ENCODE measurements around the gene PNLIPRP2. TPM values are rescaled to one million over a fixed set of nuclear protein-coding genes. Genes with fewer than 3 reads are reported as not detected.

PNLIPRP2 gene
- total RNA-seq, 1 experiment from 2014 or later, result not detected

DNA sequence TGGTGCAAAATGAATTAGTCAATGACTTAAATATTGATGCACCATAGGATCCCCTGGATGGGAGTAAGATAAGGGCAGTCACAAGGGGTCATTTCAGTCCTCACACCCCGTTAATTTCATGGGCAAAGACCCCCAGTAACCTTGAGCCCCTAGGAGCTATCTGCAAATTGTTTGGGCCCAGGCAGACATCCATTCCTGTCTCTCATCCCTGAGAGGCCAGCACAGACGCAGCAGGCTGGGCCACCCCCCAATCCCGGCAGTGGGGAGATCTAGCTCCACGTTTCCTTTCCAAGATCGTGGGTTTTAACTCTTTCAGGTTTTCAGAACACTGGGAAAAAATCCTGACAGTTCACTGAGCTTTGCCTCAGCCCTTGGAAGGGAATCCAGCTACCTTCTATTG, 40.1 kb downstream of the PNLIPRP2 start:
- H3K4me3 Mint-ChIP-seq (ENCODE audit: unreplicated experiment), result no peak overlapping the region
- no peak overlapping the region for H3K27ac Mint-ChIP-seq (ENCODE audit: low read depth, unreplicated experiment)
- CTCF ChIA-PET, result interaction anchor here (0.6 to 1.2 kb wide), 4 partner anchors 17 to 1706 kb away, joined by 3 to 11 read pairs (median 4); no protein-coding TSS in a partner anchor
- H3K4me1 Mint-ChIP-seq (ENCODE audit: insufficient read depth, unreplicated experiment), result no peaks in the 10 kb centered on the region
- intact Hi-C loops (cut with micrococcal nuclease), result no loop called here
- H3K36me3 Mint-ChIP-seq (ENCODE audit: insufficient read depth, unreplicated experiment), result no peaks in the 10 kb centered on the region
- H3K9me3 Mint-ChIP-seq (ENCODE audit: unreplicated experiment), result no peaks in the 10 kb centered on the region
- TF ChIP-seq, protein P1, sequence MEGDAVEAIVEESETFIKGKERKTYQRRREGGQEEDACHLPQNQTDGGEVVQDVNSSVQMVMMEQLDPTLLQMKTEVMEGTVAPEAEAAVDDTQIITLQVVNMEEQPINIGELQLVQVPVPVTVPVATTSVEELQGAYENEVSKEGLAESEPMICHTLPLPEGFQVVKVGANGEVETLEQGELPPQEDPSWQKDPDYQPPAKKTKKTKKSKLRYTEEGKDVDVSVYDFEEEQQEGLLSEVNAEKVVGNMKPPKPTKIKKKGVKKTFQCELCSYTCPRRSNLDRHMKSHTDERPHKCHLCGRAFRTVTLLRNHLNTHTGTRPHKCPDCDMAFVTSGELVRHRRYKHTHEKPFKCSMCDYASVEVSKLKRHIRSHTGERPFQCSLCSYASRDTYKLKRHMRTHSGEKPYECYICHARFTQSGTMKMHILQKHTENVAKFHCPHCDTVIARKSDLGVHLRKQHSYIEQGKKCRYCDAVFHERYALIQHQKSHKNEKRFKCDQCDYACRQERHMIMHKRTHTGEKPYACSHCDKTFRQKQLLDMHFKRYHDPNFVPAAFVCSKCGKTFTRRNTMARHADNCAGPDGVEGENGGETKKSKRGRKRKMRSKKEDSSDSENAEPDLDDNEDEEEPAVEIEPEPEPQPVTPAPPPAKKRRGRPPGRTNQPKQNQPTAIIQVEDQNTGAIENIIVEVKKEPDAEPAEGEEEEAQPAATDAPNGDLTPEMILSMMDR (IDR thresholded peaks at IDR 0.05; ENCODE audit: unreplicated experiment), result no peak
- POLR2A ChIA-PET, result interaction anchor here (0.7 kb wide), 1 partner anchor 26 kb away, joined by 3 read pairs; no protein-coding TSS in a partner anchor
- BruUV-seq (replicated peaks), result no TSS peak
- no peak for DNase-seq (ENCODE audit: unreplicated experiment)
- H3K27me3 Mint-ChIP-seq (ENCODE audit: insufficient read depth, unreplicated experiment), result no peaks in the 10 kb centered on the region

DNA sequence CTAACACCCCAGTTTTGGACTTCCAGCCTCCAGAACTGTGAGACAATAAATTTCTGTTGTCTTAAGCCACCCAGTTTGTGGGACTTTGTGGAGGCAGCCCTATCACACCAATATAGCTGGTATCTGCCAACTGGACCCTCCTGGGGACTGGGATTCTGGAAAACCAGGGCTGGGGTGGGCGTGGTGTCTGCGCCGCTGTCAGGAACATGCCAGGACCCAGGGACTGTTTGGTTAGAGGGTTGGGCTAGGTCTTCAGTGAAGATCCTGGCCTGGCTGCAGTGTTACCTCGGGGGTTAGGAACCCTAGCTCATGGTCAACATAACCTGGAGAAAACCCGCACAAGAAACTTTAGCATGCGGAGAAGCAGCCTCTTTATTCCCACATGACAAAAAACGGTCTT, 42.6 kb downstream of the PNLIPRP2 start:
- H3K4me3 Mint-ChIP-seq (ENCODE audit: unreplicated experiment), result no peak overlapping the region
- no peaks in the 10 kb centered on the region for H3K4me1 Mint-ChIP-seq (ENCODE audit: insufficient read depth, unreplicated experiment)
- no TSS peak for BruUV-seq (replicated peaks)
- ChIA-PET CTCF (interaction anchor here (1.0 to 2.3 kb wide), 2 partner anchors 19 to 125 kb away, joined by 4 to 12 read pairs; no protein-coding TSS in a partner anchor), POLR2A (no interaction called here)
- intact Hi-C loops (cut with micrococcal nuclease), result no loop called here
- no peak for DNase-seq (ENCODE audit: unreplicated experiment)
- H3K27ac Mint-ChIP-seq (ENCODE audit: low read depth, unreplicated experiment), result no peak overlapping the region
- TF ChIP-seq, protein P1 (IDR thresholded peaks at IDR 0.05; ENCODE audit: unreplicated experiment), result no peak
- no peaks in the 10 kb centered on the region for H3K9me3 Mint-ChIP-seq (ENCODE audit: unreplicated experiment)
- no peaks in the 10 kb centered on the region for H3K36me3 Mint-ChIP-seq (ENCODE audit: insufficient read depth, unreplicated experiment)
- no peaks in the 10 kb centered on the region for H3K27me3 Mint-ChIP-seq (ENCODE audit: insufficient read depth, unreplicated experiment)

DNA sequence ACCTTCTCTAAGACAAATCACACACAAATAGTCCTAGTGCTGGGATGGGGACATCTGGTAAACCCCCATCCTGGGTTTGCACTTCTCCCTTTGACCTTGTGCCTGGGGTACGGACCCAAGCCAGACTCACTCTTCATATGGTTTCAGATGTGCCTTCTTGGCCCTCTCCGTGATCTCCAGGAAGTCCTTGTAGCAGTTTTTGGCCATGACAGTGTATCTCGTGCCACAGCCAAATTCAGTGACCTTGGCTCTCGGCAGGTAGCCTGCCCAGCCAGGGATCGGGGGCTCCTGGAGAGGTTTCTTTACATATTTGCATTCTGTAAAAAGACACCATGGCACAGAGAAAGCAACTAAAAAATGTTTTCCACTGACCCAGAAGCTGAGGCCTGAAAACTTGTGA, 43.9 kb downstream of the PNLIPRP2 start:
- Mint-ChIP-seq H3K4me1 (ENCODE audit: insufficient read depth, unreplicated experiment) (no peaks in the 10 kb centered on the region), H3K9me3 (ENCODE audit: unreplicated experiment) (no peaks in the 10 kb centered on the region), H3K27me3 (ENCODE audit: insufficient read depth, unreplicated experiment) (no peaks in the 10 kb centered on the region), H3K36me3 (ENCODE audit: insufficient read depth, unreplicated experiment) (no peaks in the 10 kb centered on the region), H3K27ac (ENCODE audit: low read depth, unreplicated experiment) (no peak overlapping the region), H3K4me3 (ENCODE audit: unreplicated experiment) (no peak overlapping the region)
- ChIA-PET POLR2A (no interaction called here), CTCF (no interaction called here)
- TF ChIP-seq, protein P1 (IDR thresholded peaks at IDR 0.05; ENCODE audit: unreplicated experiment), result no peak
- no peak for DNase-seq (ENCODE audit: unreplicated experiment)
- BruUV-seq (replicated peaks), result no TSS peak
- intact Hi-C loops (cut with micrococcal nuclease), result no loop called here

DNA sequence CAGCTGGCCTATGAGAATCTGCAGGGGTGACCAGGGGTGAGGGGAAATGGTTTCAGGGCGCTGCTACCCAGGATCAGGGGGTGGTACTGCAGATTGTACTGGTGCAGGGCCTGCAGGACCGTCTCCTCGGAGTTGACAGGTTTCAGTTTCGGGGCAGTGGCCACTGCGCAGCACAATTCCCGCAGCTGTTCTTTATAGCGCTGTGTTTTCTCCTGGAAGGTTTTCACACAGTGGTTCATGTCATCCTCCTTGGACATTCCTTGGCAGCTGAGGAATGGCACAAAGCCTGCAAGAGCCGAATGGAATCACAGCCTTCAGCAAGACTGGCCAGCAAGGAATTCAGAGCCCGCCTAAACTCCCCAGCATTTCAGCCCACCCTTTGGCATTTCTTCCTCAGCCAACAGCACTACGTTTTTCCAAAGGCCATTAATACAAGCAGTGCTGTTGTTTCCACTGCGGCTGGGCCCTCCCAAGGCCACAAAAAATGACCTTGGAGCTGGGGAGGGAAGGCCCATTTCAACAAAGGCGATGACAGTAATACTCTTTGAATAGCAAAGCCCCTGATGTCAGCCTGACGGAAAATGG, 44.9 kb downstream of the PNLIPRP2 start:
- CTCF ChIA-PET, result interaction anchor here (0.6 to 1.1 kb wide), 2 partner anchors 38 to 446 kb away, joined by 3 to 6 read pairs; no protein-coding TSS in a partner anchor
- Mint-ChIP-seq H3K9me3 (ENCODE audit: unreplicated experiment) (no peaks in the 10 kb centered on the region), H3K4me1 (ENCODE audit: insufficient read depth, unreplicated experiment) (no peaks in the 10 kb centered on the region), H3K4me3 (ENCODE audit: unreplicated experiment) (no peak overlapping the region), H3K27me3 (ENCODE audit: insufficient read depth, unreplicated experiment) (no peaks in the 10 kb centered on the region), H3K27ac (ENCODE audit: low read depth, unreplicated experiment) (no peak overlapping the region), H3K36me3 (ENCODE audit: insufficient read depth, unreplicated experiment) (no peaks in the 10 kb centered on the region)
- DNase-seq (ENCODE audit: unreplicated experiment), result no peak
- intact Hi-C loops (cut with micrococcal nuclease), result no loop called here
- TF ChIP-seq, protein P1 (IDR thresholded peaks at IDR 0.05; ENCODE audit: unreplicated experiment), result no peak
- BruUV-seq (replicated peaks), result no TSS peak
- POLR2A ChIA-PET, result no interaction called here

Data from MCF 10A (cell line).